ENCODE data around the gene AGFG1. TPM values are rescaled to one million over a fixed set of nuclear protein-coding genes. Genes with fewer than 3 reads are reported as not detected.

AGFG1 gene
- total RNA-seq, 4 donors from 2014 or later, result 85.7 to 265 (median 186) TPM

DNA sequence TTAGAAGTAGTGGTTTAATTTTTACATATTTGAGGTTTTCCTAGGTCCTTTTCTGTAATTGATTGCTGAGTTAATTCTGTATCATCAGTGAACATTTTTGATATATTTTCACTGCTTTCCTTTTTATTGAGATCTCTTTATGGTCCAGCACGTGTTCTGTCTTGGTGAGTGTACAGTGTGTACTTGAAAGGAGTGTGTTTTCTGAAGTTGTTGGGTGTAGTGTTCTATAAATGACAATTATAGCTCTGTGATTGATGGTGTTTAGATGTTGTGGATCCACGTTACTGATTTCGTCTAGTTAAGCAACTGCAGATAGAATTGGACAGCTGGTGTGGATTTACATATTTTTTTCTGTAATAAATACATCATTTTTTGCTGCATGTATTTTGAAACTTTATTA, 32.7 kb downstream of the AGFG1 start:
- TF ChIP-seq, protein P1, sequence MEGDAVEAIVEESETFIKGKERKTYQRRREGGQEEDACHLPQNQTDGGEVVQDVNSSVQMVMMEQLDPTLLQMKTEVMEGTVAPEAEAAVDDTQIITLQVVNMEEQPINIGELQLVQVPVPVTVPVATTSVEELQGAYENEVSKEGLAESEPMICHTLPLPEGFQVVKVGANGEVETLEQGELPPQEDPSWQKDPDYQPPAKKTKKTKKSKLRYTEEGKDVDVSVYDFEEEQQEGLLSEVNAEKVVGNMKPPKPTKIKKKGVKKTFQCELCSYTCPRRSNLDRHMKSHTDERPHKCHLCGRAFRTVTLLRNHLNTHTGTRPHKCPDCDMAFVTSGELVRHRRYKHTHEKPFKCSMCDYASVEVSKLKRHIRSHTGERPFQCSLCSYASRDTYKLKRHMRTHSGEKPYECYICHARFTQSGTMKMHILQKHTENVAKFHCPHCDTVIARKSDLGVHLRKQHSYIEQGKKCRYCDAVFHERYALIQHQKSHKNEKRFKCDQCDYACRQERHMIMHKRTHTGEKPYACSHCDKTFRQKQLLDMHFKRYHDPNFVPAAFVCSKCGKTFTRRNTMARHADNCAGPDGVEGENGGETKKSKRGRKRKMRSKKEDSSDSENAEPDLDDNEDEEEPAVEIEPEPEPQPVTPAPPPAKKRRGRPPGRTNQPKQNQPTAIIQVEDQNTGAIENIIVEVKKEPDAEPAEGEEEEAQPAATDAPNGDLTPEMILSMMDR (IDR thresholded peaks at IDR 0.05), result no peak
- DNase-seq (ENCODE audit: low spot score), result no peak
- no peak for ATAC-seq (ENCODE audit: low FRiP score)

- DNase-seq (ENCODE audit: low spot score) (no peak), ATAC-seq (ENCODE audit: low FRiP score) (no peak)
- TF ChIP-seq, protein P1 (IDR thresholded peaks at IDR 0.05), result no peak
These were observed 34.5 kb downstream of the AGFG1 start for GRCh38 chr2:227506456-227506855.

DNA sequence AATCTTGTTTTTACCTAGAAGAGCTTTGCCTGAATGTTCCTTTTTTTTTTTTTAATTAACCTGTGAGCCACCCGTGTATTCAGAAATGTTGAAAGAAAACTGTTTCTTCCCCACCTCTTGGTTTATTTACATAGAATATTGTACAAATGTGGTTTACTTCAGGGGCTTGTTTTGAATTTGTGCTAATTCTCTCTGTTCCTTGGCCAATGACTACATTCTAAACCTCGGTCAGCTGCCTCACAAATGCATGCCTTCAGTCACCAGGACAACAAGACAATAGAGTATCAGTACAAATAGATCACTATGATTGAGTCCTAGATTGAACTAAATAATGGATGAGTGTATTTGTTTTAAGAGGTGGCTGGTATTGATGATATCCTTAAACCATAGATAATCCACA, 36.0 kb downstream of the AGFG1 start:
- ATAC-seq (ENCODE audit: low FRiP score) (no peak), DNase-seq (ENCODE audit: low spot score) (no peak)
- TF ChIP-seq, protein P1 (IDR thresholded peaks at IDR 0.05), result no peak

- TF ChIP-seq, protein P1 (IDR thresholded peaks at IDR 0.05), result no peak
- DNase-seq (ENCODE audit: low spot score) (no peak), ATAC-seq (ENCODE audit: low FRiP score) (no peak)
These were observed 37.1 kb downstream of the AGFG1 start for GRCh38 chr2:227509076-227509475.

- TF ChIP-seq, protein P1 (IDR thresholded peaks at IDR 0.05), result no peak
- no peak for DNase-seq (ENCODE audit: low spot score)
- ATAC-seq (ENCODE audit: low FRiP score), result no peak
These were observed 38.1 kb downstream of the AGFG1 start for GRCh38 chr2:227509824-227510619.

DNA sequence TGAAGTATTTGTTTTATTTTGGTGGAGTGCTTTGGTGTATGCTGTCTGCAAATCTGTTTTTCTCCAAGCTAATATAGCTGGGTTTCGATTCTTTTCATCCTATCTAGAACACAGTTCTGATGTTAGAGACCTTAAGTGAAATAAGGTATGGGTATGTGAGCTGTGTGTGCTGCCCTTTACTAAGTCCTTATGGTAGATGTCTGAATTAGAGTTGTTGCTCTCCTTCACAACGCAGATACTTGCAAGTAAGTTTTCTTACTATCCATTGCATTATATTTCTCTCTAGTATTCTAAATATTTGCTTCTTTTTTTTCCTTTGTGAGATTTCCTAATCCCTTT, 38.6 kb downstream of the AGFG1 start:
- TF ChIP-seq, protein P1 (IDR thresholded peaks at IDR 0.05), result no peak
- no peak for ATAC-seq (ENCODE audit: low FRiP score)

DNA sequence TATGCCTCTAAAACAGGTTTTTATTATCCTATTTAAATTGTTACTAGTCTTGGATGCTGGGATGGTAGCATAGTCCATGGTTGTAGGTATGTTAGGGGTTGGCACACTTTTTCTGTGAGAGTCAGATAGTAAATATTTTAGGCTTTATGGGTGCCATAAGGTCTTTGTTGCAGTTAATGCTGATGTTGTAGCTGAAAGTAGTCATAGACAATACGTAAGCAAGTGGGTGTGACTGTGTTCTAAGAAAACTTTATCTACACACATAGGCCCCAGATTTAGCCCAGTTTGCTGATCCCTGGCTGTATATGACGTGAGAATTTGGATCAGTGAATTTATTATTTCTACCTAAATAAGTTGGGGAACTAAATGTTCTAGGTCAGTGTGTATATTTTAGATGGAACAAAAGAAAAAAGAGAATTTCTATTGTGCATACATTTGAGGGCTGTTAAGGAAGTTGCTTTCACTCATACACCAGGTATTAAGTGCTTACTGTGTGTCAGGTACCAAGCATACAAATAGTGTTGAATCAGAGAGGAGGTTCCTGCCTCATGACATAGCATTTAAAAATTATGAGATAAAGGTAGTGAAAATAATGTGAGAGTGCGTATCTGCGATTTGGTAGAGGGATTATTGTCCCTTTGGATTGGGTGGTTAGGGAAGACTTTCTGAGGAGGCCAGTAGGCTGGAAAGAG, 39.4 kb downstream of the AGFG1 start:
- DNase-seq (ENCODE audit: low spot score), result no peak
- TF ChIP-seq, protein P1 (IDR thresholded peaks at IDR 0.05), result no peak
- no peak for ATAC-seq (ENCODE audit: low FRiP score)

More for the DNA sequence above, 38.6 kb downstream of the AGFG1 start:
- DNase-seq (ENCODE audit: low spot score), result no peak

Measured in omental fat pad (tissue), 4 donors.